Measurements from ENCODE around the gene CHD2. TPM values are rescaled to one million over a fixed set of nuclear protein-coding genes. Genes with fewer than 3 reads are reported as not detected.

Gene CHD2
- total RNA-seq, 1 donor from 2014 or later, result 65.6 TPM

DNA sequence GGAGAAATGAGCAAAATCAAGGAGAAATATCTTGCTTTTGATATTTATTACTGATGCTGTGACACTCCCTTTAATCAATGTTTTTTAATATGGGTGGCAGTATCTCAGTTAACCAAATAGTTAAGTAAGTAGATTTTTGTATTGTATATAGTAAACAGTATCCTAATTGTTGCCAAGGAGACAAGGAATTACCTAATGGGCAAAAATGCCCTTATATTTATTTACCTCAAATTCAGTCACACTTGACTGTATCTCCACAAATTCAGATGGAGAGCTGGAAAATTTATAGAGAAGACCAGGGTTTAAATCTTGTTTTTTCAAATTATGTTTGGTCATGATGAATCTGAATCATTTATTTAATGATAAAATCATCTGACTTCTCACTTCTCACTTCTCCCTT is 3.6 kb upstream of the CHD2 start:
- H3K27me3 ChIP-seq (ENCODE audit: control insufficient read depth, insufficient read depth, low read length), result no peaks in the 10 kb centered on the region

DNA sequence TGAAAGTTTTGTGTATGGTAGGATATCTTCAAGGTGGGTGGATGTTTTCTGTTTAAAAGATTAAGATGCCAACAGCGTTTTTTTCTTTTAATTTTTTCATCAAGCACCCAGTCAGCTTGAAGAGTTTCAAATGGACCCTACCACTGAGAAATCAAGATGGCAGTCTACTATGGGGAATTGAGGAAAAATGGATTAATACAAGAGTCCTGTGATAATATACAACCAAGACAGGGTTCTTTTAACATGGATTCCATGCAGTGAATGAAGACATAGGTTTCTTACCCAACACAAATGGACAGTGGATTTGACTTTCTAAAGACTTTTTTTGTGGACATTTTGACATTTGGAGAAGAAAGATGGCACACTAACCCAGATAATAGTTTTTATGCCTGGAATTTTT is 2.5 kb upstream of the CHD2 start:
- H3K27me3 ChIP-seq (ENCODE audit: control insufficient read depth, insufficient read depth, low read length), result no peaks in the 10 kb centered on the region
- H3K36me3 ChIP-seq (ENCODE audit: control insufficient read depth, insufficient read depth, low read length), result peaks cover 1% of the 10 kb centered on the region
- DNase-seq (ENCODE audit: low read depth) (no peak), FAIRE-seq (no peak)
- H3K4me3 ChIP-seq (ENCODE audit: low read depth, low read length), result no peak overlapping the region
- TF ChIP-seq, protein P1, sequence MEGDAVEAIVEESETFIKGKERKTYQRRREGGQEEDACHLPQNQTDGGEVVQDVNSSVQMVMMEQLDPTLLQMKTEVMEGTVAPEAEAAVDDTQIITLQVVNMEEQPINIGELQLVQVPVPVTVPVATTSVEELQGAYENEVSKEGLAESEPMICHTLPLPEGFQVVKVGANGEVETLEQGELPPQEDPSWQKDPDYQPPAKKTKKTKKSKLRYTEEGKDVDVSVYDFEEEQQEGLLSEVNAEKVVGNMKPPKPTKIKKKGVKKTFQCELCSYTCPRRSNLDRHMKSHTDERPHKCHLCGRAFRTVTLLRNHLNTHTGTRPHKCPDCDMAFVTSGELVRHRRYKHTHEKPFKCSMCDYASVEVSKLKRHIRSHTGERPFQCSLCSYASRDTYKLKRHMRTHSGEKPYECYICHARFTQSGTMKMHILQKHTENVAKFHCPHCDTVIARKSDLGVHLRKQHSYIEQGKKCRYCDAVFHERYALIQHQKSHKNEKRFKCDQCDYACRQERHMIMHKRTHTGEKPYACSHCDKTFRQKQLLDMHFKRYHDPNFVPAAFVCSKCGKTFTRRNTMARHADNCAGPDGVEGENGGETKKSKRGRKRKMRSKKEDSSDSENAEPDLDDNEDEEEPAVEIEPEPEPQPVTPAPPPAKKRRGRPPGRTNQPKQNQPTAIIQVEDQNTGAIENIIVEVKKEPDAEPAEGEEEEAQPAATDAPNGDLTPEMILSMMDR (IDR thresholded peaks at IDR 0.05; ENCODE audit: insufficient read depth, low read length, severe bottlenecking), result no peak

More for the DNA sequence above, 3.6 kb upstream of the CHD2 start:
- TF ChIP-seq, protein P1 (IDR thresholded peaks at IDR 0.05; ENCODE audit: insufficient read depth, low read length, severe bottlenecking), result no peak
- peak; percentile 33 for DNase-seq (ENCODE audit: low read depth)
- no peak overlapping the region for H3K4me3 ChIP-seq (ENCODE audit: low read depth, low read length)
- no peak for FAIRE-seq
- H3K36me3 ChIP-seq (ENCODE audit: control insufficient read depth, insufficient read depth, low read length), result peaks cover 2% of the 10 kb centered on the region

DNA sequence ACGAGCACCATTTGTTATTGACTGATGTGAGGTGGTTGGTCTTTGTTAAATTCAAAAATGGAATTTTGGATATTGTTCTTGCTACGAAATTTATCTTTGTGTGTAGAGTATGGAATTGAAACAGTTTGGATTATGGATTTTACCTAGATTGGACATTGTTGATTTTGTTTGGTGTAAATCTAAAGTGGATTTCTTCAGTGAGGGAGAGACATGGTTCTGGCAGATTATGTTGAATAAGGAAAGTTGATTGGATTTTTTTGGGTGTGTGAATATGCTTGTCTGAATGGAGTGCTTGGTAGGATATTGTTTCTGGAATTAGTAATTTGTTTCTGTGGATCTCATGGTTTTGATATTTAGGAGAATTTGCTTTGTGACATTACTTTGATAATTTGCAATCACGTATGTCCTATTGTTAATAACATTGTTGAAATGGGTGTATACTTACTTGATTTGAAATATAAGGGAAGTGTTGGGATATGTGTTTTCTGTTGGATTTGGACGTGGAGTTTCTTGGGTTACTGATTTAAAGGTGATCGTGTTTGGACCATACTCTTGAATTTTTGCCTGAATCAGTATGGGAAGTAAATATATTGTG is 1.0 kb upstream of the CHD2 start:
- FAIRE-seq (no peak), DNase-seq (ENCODE audit: low read depth) (no peak)
- H3K36me3 ChIP-seq (ENCODE audit: control insufficient read depth, insufficient read depth, low read length), result no peaks in the 10 kb centered on the region
- TF ChIP-seq, protein P1 (IDR thresholded peaks at IDR 0.05; ENCODE audit: insufficient read depth, low read length, severe bottlenecking), result no peak
- H3K4me3 ChIP-seq (ENCODE audit: low read depth, low read length), result no peak overlapping the region
- H3K27me3 ChIP-seq (ENCODE audit: control insufficient read depth, insufficient read depth, low read length), result no peaks in the 10 kb centered on the region

DNA sequence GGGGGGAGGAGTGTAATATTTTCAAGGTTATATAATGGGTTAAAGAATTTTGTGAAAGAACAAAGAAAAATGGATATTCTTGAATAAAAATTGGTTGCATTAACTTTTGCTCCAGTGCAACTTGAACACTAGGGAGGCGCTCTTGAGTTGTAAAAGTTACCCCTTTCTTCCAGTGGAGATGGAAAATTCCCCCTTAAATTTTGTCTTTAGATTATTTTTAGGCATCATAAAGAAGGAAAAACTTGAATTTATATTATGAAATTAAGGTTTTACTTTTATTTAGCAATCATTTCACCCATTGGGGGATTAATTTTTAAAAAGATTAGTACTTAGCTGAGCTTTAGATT is 550 bp upstream of the CHD2 start:
- DNase-seq (ENCODE audit: low read depth), result no peak
- Histone ChIP-seq H3K27me3 (ENCODE audit: control insufficient read depth, insufficient read depth, low read length) (no peaks in the 10 kb centered on the region), H3K36me3 (ENCODE audit: control insufficient read depth, insufficient read depth, low read length) (no peaks in the 10 kb centered on the region), H3K4me3 (ENCODE audit: low read depth, low read length) (no peak overlapping the region)
- FAIRE-seq, result no peak
- TF ChIP-seq, protein P1 (IDR thresholded peaks at IDR 0.05; ENCODE audit: insufficient read depth, low read length, severe bottlenecking), result peak; percentile 27

DNA sequence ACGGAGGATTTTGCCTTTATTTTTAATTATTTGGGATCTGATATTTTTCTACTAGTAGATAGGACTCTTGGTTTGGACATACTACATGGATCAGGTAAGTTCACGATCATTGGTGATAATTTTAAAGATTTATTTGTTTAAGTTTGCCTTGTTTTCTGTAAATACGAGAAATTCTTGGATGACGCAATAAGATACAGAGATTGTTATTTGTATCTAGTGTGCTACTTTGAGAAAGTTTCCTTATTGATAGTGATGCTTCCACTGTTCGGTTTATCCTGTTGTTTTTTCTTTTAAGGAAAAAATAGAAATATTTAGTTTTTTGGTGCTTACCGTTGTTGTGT is 577 bp downstream of the CHD2 start:
- FAIRE-seq (no peak), DNase-seq (ENCODE audit: low read depth) (peak; percentile 27)
- no peaks in the 10 kb centered on the region for H3K36me3 ChIP-seq (ENCODE audit: control insufficient read depth, insufficient read depth, low read length)
- H3K27me3 ChIP-seq (ENCODE audit: control insufficient read depth, insufficient read depth, low read length), result no peaks in the 10 kb centered on the region
- TF ChIP-seq, protein P1 (IDR thresholded peaks at IDR 0.05; ENCODE audit: insufficient read depth, low read length, severe bottlenecking), result no peak
- peak overlapping the region; percentile 71 for H3K4me3 ChIP-seq (ENCODE audit: low read depth, low read length)

DNA sequence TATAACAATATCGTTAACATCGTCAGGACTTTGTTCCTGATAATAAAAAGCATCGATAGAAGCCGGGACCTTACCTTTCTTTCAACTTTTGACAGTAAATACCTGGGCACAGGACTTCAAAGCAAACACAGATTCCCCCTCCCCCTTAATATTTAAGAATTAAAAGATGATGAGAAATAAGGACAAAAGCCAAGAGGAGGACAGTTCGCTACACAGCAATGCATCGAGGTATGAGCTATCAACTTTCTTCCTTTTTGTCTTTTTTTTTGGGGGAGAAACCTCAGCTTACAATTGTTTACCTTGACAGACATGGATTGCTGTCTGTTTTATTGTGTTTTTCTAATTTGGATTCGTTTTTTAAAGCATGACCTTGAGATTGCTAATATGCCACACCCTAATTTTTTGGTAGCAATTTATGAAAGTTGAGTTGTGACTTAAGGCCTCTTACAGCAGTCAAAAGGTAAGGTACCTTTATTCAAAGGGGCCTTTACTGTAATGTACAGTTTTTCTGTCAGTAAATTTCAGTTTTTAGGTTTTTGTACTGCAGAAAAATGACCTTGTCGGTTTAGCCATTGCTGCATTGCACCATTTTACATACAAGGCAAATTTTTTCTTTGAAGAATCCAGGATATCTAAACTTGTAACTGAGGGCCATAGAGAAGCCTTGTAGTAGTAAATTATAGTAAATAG is 1.1 kb downstream of the CHD2 start:
- Histone ChIP-seq H3K36me3 (ENCODE audit: control insufficient read depth, insufficient read depth, low read length) (no peaks in the 10 kb centered on the region), H3K27me3 (ENCODE audit: control insufficient read depth, insufficient read depth, low read length) (no peaks in the 10 kb centered on the region), H3K4me3 (ENCODE audit: low read depth, low read length) (peak overlapping the region; percentile 71)
- TF ChIP-seq, protein P1 (IDR thresholded peaks at IDR 0.05; ENCODE audit: insufficient read depth, low read length, severe bottlenecking), result no peak
- FAIRE-seq, result no peak
- peak; percentile 40 for DNase-seq (ENCODE audit: low read depth)
